HPDE6-E6E7 (cell line): ENCODE data around the gene SRSF7.
"Not testable (repeated sequence)": the region's sequence is repeated elsewhere in the genome, so short reads cannot be mapped to it uniquely, and the experiment has no call there.

Experiments used
- DNase-seq: peaks from one replicate; pipeline ENCODE4 v3.0.0; 2011; ENCODE audit warnings: missing footprints; ENCODE audit errors: extremely low spot score

The SRSF7 gene

DNA sequence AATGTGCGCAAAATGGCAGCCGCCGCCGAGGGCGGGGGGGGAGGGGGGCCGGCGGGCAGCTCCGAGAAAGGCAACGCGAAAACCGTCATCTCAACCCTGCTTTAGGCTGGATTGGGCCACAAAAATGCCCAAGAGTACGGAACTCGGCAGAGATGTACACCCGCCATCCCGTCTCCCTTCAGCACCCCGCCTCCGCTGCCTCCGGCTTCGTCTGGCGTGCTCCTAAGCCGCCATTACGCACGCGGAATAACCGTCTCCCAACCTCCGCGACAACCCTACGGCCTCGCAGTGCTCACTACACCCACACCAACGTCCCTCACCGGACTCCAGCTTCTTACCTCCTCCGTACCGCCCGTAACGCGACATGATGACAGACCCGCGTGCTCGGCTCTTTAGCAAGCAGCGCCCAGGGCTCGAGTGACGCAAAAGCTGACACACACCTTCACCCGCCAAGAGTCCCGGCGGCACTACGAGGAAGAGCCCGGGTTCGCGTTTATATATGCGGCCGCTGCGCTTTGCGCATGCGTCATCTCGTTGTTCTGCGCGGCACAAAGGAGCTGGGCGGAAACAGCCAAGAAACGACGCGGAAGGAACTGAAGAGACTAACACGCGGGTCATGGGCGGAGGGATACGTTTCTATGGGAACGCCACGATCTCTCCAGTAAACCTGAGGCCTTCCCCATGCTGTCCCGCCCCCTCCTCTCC is at the start of gene SRSF7:
Gene SRSF7, minus strand, starts transcription at position 471 of the 705 bp plus-strand sequence. Its CDS starts 105 bp downstream, at position 366.
- DNase-seq: peak; percentile 97

DNA sequence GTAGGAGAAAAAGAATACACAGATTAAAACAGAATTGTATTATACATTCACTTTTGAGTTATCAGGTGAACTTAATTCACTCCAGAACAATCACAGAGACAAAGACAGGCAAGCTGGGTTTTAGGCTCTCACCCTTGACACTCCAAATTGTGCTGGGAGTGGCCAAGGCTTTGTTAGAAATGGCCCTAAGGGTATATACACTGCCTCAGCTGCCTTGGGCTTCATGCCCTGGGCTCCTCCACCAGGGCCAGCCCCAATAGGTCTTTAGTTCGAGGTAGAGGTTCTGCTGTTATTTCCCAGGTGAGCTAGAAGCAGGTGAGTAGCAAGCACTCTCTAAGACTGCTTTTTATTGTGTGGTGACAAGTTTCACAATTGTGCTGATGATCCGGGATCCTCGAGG is 46.8 kb upstream of the SRSF7 start:
- no peak for DNase-seq

DNA sequence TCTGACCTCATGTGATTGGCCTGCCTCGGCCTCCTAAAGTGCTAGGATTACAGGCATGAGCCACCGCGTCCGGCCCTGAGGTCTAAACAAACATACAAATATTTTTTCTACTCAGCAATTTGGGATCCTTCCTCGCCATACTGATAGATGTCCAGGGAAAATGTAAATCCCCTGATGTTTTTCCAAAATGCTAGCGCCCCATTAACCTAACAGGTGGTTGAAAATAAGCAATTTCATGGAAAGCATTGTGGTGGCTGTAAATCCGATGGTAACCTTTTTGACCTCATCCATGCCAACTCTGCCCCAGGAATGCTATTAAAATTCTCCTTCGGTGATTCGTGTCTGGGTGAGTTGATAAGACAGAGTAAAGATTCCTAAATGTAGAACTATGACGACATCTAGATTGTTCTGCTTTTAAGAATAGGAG is 46.1 kb upstream of the SRSF7 start:
- DNase-seq: no peak

DNA sequence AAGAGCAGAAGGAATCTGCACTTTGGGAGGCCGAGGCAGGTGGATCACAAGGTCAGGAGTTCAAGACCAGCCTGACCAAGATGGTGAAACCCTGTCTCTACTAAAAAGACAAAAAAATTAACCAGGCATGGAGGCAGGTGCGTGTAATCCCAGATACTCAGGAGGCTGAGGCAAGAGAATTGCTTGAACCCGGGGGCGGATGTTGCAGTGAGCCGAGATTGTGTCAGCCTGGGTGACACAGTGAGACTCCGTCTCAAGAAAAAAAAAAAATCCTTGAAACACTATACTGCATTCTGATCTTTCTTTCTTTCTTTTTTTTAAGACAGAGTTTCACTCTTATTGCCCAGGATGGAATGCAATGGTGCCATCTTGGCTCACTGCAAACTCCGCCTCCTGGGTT is 43.9 kb upstream of the SRSF7 start:
- not testable (repeated sequence) for DNase-seq

DNA sequence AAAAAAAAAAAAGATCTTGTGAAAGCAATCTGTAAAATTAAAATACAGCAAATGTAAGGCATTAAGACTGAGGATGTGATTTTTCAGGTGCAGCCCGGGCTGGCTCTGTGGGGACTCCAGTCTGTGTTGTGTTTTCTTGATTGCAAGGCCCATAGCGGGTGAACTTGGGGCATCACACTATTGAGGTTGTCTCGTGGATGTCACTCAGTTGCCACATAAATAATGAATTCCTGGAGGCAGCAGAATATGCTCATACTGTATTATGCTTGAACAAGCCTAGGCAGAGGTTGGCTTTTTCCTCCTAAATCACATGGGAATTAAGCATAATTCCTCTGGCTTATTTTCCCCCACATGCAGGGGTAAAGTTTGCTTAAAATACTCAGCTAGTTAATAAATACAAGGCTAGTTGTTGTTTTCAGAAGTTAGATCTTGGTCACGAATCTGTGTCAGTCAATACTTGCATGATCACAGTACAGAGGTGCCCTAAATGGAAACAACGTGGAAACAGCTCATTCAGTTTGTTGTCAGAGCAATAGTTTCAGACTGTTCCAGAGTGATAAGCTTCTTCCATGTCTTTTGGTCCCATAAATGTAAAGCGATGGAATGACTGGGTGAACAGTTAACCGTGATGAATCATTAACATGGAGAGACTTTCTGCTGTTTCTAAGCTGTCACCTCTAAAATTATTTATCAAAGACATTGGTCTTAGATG is 43.2 kb upstream of the SRSF7 start:
- DNase-seq: no peak

DNA sequence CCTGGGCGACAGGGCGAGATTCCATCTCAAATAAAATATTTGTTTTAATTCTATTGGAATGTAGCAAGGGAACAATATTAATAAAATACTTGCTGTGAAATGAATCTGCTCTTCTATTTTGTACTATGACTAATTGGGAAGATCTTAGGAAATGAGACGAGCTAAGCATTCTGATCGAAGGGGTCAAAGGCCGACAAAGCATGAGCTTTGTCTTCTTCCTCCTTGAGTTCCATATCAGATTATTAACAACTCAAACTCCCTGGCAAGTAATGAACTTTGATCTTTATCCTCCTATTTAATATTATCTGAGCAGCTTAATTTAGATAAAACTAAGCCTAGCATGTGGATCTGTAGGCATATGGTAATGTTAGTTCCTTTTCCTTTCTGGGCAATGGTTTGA is 42.4 kb upstream of the SRSF7 start:
- no peak for DNase-seq

DNA sequence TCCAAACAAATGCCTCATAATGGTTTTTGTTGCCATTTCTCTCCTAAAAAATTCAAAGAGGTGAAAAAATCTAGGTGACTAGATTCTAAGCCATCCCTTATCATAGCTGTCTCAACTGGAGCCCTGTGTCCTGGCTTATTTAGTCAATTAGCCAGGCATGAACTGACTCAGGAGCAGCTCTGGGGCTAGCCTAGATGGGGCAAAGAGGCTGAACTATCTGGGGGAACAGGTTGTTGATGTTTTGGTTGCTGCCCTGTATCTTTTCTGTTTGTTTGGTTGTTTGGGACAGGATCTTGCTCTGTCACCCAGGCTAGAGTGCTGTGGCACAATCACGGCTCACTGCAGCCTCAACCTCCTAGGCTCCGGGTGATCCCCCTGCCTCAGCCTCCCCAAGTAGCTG is 41.6 kb upstream of the SRSF7 start:
- no peak for DNase-seq

DNA sequence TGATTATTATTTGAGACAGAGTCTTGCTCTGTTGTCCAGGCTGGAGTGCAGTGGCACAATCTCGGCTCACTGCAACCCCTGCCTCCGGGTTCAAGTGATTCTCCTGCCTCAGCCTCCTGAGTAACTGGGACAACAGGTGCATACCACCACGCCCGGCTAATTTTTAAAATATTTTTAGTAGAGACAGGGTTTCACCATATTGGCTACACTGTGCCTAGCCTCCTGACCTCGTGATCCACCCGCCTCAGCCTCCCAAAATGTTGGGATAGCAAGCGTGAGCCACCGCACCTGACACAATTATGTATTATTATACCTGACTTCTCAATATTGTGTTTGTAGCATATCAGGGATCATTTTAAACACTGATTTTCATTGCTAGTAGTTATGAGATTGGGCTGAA is 41.2 kb upstream of the SRSF7 start:
- DNase-seq: not testable (repeated sequence)

DNA sequence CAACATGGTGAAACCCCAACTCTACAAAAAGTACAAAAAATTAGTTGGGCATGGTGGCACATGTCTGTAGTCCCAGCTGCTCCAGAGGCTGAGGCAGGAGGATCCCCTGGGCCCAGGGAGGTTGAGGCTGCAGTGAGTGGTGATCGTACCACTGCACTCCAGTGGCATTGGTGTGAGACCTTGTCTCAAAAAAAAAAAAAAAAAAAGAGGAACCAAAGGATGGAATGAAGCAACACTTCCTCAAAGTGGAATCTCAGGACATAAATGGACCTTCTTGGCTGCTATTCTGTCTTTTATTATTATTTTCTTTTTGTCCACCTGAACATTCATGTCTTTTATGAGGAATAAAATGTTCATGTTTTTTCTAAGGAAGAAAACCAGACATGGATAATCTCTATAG is 40.6 kb upstream of the SRSF7 start:
- DNase-seq: no peak

DNA sequence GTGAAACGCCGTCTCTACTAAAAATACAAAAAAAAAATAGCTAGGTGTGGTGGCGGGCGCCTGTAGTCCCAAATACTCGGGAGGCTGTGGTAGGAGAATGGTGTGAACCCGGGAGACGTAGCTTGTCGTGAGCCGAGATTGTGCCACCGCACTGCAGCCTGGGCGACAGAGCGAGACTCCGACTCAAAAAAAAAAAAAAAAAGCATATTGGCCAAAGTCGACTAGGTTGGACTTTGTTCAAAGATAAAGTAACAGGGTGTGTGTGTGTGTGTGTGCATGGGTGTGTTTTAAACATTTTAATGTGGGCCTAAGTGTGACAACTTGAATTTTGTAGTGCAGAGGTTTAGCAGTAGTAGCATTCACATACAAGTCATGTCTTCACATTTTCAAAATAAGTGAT is 38.5 kb upstream of the SRSF7 start:
- no peak for DNase-seq

DNA sequence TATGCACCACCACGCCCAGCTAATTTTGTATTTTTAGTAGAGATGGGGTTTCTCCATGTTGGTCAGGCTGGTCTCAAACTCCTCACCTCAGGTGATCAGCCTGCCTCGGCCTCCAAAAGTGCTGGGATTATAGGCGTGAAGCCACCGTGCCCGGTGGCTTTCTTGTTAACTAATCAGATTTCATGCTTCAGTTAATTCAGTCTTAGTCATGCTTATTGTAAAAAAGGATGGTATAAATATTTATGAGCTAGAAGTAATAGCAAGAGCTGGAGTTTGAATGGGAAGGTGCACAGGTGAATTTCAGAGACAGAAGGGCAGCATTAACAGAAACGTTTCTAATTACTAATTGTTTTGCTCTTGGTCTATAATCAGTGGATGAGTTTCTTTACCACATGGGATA is 37.1 kb upstream of the SRSF7 start:
- DNase-seq: no peak

DNA sequence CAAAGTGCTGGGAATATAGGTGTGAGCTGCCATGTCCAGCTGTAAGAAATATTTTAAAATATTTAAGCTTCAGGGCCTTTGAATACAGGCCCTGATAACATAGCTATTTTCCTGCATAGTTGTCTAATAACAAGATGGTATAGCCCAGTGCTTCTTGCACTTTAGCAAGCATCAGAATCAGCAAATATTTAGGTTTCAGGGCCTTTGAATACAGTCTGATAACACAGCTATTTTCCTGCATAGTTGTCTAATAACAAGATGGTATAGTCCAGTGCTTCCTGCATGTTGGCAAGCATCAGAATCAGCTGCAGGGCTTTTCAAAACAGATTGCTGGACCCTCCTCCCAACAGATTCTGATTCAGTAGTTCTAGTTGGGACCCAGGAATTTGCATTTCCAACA is 32.4 kb upstream of the SRSF7 start:
- DNase-seq: no peak

DNA sequence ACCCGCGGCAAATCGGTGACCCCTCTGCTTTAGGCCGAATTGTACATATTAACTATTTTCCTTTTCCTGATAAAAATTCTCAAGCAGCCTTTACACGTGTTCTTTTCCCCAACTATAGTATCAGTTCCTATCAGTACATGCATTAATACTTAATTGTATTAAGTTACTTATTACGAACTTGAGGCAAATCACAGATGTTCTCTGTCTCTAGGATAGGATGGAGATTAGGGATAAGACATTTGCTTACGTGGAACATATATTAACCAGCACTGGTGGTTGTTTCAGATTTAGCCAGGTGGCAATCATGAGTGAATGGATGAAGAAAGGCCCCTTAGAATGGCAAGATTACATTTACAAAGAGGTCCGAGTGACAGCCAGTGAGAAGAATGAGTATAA is 27.5 kb upstream of the SRSF7 start:
- DNase-seq: no peak

DNA sequence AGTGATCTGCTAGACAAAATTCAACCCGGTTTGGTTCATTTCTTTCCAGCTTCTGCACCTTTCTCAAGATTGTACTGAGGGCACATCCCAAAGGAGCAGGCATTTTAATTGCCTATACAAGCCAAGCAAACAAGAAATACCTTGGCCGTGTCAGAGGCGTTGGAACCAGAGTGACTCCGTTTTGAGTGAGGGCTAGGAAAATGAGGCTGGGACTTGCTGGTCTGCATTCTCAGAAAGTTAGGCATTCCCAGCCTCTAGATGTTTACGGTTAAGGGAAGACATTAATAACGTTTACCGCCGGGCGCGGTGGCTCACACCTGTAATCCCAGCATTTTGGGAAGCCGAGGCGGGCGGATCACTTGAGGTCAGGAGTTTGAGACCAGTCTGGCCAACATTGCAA is 25.4 kb upstream of the SRSF7 start:
- DNase-seq: no peak

DNA sequence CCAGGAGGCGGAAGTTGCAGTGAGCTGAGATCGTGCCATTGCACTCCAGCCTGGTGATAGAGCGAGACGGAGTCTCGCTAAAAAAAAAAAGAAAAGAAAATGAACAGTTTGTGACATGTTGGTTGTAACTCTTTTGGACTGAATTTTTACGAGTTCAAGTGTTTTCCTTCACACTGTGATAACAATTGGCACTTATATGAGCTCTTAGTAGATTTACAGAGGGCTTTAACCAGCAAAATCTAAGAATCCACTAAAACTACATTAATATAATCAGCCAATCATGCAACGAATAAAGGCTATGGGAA is 24.7 kb upstream of the SRSF7 start:
- DNase-seq: no peak

DNA sequence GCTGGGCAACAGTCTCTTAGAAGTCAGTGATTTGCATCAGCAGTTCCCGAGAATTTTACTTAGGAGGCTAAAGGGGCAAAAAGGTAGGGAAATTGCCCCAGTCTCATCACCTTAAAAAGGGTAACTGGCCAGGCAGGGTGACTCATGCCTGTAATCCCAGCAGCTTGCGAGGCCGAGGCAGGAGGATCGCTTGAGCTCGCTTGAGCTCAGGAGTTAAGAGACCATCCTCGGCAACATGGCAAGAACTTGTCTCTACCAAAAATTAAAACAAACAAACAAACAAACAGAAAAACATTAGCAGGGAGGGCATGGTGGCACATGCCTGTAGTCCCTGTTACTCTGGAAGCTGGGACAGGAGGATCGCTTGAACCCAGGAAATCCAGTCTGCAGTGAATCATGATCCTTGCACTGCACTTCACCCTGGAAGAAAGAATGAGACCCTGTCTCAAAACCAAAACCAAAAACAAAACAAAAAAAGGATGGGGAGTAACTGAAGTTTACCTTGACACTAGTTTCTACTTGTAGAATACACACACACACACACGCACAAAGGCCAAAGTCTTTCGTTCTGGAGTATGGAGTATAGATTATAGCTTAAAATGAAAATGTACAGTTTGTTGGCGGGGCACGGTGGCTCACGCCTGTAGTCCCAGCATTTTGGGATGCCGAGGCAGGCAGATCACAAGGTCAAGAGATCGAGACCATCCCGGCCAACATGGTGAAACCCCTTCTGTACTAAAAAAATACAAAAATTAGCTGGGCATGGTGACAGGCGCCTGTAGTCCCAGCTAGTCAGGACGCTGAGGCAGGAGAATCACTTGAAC is 24.1 kb upstream of the SRSF7 start:
- no peak for DNase-seq

DNA sequence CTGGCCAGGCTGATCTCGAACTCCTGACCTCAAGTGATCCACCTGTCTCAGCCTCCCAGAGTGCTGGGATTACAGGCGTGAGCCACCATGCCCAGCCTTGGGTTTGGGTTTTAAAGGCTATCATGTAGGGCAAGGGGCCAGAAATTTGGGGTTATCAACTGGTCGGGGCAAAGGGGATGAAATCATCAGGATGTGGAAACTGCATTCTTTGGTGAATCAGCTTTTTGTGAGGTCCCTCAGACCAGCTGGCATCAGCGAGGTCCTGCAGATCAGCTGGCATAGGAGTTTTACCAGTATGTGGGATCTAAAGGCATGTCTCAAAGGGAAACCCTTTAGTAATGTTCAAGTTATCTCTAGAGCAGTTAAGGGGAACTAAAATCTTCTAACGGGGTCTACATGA is 20.5 kb upstream of the SRSF7 start:
- DNase-seq: no peak

DNA sequence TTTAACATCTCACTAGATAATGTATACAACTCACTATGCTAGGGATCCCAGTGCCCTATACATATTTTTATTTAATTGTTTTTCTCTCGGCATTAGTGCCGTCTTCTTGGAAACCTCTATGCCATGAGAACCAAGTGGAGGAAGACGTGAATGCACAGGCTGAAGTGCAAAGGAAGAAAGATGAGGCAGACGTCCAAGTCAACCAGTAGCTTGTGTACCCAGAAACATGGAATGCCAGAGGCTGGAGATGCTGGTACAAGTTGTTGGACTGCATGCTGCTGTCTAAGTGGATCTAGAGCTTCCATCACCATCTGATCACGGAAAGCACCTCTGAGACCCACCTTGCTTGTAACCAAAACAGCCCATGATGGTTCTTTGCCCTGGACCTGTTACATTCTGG is 14.4 kb upstream of the SRSF7 start:
- no peak for DNase-seq

DNA sequence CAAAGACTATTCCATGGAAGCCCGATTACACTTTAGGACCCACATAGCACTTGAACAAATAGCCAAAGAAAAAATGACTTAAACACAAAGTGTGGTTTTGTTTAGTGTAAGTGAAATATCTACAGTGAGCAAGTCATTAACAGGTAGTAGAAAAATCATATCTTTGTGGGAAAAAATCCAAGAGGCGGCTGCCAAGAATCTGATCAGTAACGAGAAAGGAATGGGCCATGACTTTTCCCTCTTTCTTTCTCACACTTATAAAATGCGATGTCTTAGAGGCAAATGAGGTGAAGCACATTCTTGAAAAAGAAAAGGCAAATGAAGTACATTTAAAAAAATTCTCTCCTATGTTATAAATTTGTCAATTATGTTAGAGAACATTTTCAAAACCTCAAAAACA is 14.0 kb upstream of the SRSF7 start:
- DNase-seq: no peak

DNA sequence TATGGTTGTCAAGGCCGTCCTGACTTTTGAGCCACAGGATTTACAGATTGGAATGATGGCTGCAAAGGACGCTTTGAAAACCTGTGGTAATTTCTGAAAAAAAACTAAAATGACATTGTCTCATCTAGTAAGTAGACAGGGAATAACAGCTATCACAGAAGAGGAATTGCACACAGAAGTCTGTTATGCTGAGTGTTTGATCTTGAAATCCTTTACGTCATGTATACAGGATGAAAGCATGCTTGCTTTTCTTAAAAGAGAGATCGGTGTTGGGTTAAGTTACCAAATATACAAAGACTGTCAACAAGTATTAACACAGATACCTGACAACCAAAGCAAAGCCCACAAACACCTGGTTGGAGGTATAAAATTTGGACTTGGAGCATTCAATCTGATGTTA is 12.6 kb upstream of the SRSF7 start:
- no peak for DNase-seq

DNA sequence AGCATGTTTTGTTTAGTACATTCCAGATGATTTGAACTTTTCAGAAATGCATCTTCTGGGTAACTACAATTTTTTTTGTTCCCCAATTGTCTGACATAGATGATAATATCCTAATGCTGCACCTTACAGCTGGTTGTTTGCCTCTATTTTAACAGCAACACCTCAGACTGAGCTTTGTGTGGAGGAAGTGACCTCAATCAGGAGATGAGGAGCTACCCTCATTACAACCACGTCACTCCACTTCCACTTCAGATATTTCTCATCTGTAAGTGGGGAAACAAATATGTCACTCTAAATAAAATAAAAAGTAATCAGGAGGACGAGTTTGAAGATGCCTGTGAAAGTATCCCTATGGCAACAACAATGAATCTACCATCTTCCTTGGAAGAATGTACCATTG is 12.1 kb upstream of the SRSF7 start:
- no peak for DNase-seq

DNA sequence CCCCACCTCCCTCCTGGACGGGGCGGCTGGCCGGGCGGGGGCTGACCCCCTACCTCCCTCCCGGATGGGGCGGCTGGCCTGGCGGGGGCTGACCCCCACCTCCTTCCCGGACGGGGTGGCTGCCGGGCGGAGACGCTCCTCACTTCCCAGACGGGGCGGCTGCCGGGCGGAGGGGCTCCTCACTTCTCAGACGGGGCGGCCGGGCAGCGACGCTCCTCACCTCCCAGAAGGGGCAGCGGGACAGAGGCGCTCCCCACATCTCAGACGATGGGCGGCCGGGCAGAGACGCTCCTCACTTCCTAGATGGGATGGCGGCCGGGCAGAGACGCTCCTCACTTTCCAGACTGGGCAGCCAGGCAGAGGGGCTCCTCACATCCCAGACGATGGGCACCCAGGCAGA is 4.7 kb upstream of the SRSF7 start:
- DNase-seq: not testable (repeated sequence)

DNA sequence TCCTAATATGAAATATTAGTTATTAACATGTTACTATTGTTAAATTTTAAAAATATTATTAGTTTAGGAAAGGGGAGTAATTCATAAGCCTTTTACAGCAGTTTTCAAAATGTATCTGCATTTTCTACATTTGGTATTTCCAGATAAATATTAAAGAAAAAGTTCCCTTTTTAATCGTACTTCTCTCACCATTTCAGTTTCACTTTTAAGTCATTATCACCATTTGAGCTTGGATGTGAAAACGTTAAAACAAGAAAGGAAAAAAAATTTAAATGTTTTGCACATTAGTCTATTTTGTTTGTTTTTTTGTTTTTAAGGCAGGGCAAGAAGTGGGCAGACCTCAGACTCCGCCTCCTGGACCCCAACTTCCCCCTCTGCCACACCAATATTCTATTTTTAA is 3.3 kb upstream of the SRSF7 start:
- no peak for DNase-seq
